GM12873 (cell line): Measurements from ENCODE around the gene DNAH6.

ENCODE experiments used
- CTCF ChIP-seq: IDR thresholded peaks from 2 replicates; pipeline ENCODE4 v1.5.1; 2012; ENCODE audit warnings: low read depth, mild to moderate bottlenecking, moderate library complexity, low read length, control low read depth; ENCODE audit not compliant: insufficient read depth; ENCODE audit errors: missing control alignments

DNAH6 gene

DNA sequence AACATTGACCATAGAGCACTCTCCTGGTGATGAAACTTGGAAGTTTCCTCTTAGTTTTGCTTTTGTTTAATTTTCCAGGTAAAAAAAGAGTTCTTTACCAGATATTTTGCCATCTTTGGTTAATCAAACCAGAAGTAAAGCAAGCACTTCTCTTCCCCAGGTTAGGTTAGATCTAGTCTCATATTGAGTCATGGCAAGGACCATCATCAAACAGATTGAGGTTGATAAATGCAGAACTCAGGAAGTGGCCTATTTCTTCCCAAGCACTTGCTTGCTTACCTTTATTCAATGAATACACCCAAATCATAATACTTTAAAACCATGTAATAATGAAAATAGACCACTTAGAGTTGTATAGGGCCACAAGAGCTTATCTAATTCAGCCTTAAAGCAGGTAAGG, 23.4 kb downstream of the DNAH6 start:
- TF ChIP-seq CTCF: no peak

DNA sequence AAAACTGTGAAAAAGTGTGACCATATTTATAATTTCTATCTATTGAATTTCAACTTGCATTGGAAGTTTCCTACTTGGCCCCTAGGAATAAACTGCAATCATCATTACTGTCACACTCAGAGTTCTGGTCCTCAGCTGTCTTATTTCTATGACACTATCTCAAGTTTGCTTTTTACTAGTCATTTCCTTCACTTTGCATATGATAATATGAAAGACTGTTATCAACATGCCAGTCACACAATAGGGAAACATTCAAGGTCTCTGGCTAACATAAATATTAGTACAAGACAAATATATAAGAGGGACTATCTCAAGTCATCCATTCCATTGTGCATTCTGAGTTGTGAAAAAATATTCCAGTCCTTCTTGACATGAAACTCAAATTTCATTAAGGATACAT, 28.7 kb downstream of the DNAH6 start:
- TF ChIP-seq CTCF: no peak

- no peak for TF ChIP-seq CTCF
Measured at GRCh38 chr2:84546551-84546950, 30.3 kb downstream of the DNAH6 start.

- TF ChIP-seq CTCF: no peak
Measured at GRCh38 chr2:84548303-84548702, 32.0 kb downstream of the DNAH6 start.

GRCh38 chr2:84550916-84551315, 34.6 kb downstream of the DNAH6 start:
- no peak for TF ChIP-seq CTCF

DNA sequence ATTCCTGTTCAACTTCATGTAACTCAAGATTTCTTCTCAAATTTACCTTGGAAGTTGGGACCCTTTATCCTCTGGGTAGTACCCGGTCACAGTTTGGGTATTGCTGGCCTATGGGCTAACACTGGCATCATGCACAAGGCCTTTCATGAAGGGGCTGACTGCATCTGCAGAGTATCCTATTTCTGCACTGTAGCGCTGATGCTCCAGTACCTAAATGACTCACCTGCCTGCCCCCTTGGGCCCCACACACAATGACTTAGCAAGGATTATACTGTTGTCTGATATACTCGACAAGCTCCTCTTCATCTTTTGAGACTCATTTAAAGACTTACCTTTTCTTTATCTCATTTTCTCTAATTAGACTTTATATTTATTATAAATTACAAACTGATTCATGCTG, 39.9 kb downstream of the DNAH6 start:
- TF ChIP-seq CTCF: no peak

- TF ChIP-seq CTCF: no peak
Measured at GRCh38 chr2:84559838-84560237, 43.5 kb downstream of the DNAH6 start.
